Choroid plexus epithelial cell (primary cell): ENCODE measurements around the gene MTHFD1L.

Experiments used
- DNase-seq: peaks from one replicate; pipeline ENCODE4 v3.0.0-alpha.2; 2010; ENCODE audit warnings: low read depth
- H3K4me3 ChIP-seq: 2 replicates; pipeline ENCODE4 v1.5.1; 2011; ENCODE audit warnings: low read depth, mild to moderate bottlenecking, control low read depth, low read length, moderate library complexity
- CTCF ChIP-seq: conservative IDR thresholded peaks from 2 replicates; pipeline ENCODE4 v1.5.1; 2011; ENCODE audit warnings: low read depth, mild to moderate bottlenecking, control low read depth, inconsistent platforms, low read length, moderate library complexity

MTHFD1L gene

DNA sequence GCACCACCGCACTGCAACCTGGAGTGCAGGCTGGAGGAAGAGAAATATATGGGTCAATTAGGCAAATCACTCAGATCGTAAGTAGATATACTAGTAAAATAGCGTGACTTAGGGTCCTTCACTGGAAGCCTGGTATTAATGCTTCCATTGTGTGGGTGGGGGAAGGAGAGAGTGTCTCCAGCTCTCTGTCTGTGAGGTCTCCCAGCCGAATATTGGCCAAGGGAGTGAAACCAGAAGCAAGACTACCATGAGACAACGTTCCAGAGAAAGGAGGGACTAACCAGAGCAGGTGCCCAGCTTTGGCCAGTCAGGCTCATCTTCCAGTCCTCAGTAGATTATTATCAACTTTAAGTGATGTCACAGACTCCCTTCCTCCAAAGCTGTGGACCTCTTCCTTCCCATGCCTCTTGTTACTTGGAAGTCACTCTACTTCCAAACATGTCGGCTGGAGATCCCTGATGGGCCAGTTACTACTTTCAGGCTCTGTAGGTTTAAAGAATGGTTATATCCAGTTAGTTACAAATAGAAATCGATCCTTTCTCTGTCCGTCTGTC is 28.8 kb downstream of the MTHFD1L start:
- no peak overlapping the region for H3K4me3 ChIP-seq
- no peak for TF ChIP-seq CTCF
- DNase-seq: no peak

- DNase-seq: peak; percentile 89
- H3K4me3 ChIP-seq: peak overlapping the region; percentile 41
- TF ChIP-seq CTCF: peak; percentile 48
Measured at GRCh38 chr6:150894935-150895552, 29.5 kb downstream of the MTHFD1L start.

DNA sequence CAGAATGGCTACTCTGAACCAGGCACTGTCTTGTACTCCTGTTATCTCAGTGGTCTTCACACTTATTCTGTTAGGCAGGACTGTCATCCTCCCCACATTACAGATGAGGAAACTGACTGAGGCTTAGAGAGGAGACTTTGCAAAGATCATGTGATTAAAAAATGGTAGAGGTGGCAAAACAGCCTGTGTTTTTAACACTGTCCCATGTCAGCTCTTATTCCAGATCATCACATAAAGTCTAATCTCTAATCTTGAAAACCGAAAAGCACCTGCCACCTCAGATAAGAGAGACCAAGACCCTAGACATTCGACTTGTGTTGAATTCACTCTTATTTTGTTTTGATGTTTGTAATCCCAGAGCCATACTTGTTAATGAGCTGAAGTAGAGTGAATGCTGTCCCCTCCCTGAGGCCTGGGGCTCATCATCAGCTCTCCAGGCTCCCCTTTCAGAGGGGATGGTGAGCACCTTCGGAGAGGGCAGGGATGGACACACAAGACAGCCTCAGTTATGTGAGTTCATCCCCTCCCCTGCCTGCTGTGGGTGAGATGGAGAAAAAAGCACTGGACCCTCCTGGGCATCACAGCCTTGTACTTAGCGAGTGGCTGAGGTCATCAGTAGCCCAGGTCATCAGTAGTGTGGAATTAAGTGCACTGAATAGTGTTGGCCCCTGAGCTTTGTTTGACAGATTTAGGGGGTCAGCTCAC is 30.6 kb downstream of the MTHFD1L start:
- DNase-seq: no peak

GRCh38 chr6:150897400-150897943 is 32.0 kb downstream of the MTHFD1L start:
- no peak for TF ChIP-seq CTCF
- DNase-seq: no peak
- H3K4me3 ChIP-seq: no peak overlapping the region

More for the DNA sequence above, 30.6 kb downstream of the MTHFD1L start:
- TF ChIP-seq CTCF: no peak
- no peak overlapping the region for H3K4me3 ChIP-seq

GRCh38 chr6:150898399-150899170 is 33.1 kb downstream of the MTHFD1L start:
- no peak overlapping the region for H3K4me3 ChIP-seq
- no peak for TF ChIP-seq CTCF
- peak; percentile 54 for DNase-seq

DNA sequence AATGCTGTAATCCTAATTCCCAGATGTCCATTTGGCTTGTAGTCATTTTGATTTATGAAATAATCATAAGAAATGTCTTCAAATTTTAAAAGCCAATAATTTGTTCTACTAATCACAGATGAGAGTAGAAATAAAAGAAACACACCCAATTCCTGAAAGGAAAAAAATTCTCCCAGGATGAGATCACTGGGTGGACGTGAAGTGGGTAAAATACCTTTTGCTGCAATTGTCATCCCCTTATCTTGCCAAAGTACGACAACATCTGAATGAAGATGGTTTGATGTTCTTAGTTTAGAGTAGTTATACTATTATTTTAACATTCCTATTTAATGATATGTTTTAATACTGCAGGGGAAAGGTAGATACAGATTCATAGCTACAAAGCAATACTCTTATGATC is 33.7 kb downstream of the MTHFD1L start:
- TF ChIP-seq CTCF: no peak
- H3K4me3 ChIP-seq: no peak overlapping the region
- DNase-seq: no peak
